K562 (cell line): Measurements from ENCODE around the gene KCNQ2. TPM values are rescaled to one million over a fixed set of nuclear protein-coding genes. Genes with fewer than 3 reads are reported as not detected.

Experiments
- ATAC-seq: fragments of 200-7000 bp; cut with Tn5 transposase; 3 replicates; pipeline ENCODE4 v1.9.1; 2020; ENCODE audit warnings: moderate library complexity
- BruUV-seq: library from RNA; stranded (reverse); fragments of 400-500 nt; replicated peaks from 2 replicates; lab custom pipeline; 2021; lab: Mats Ljungman, UMichigan
- CTCF ChIA-PET: fragments of 300-600 bp; formaldehyde crosslinking; extraction: SDS; loops from one replicate; lab custom pipeline; 2021; ENCODE audit warnings: low intra/inter-chr PET ratio; lab: Yijun Ruan, JAX
- POLR2A ChIA-PET: fragments of 300-600, 350-650 bp; sonication (Branson Sonifier 250); formaldehyde crosslinking; extraction: SDS; loops from one replicate; lab custom pipeline; 2021; ENCODE audit warnings: antibody characterized with exemption, inconsistent platforms; lab: Yijun Ruan, JAX
- DNase-seq, 4 experiments: peaks; one replicate each; pipeline versions ENCODE4 v3.0.0 to v3.0.0-alpha.2; 2011 to 2018; ENCODE audit warnings: low spot score in 3 of 4, mixed read lengths in 3 of 4; ENCODE audit errors: extremely low read depth in 1 of 4
- FAIRE-seq: peaks from 2 replicates; lab custom pipeline; 2011; peaks lifted over from hg19 to GRCh38; lab: Jason Lieb, UNC
- H2AFZ ChIP-seq: 2 replicates; pipeline ENCODE4 v1.6.0; 2011; ENCODE audit warnings: low read depth, low read length, control low read depth, inconsistent platforms
- H3K27ac ChIP-seq: fragments of 200-600 bp; 3 replicates; pipeline ENCODE4 v1.8.0; 2011; ENCODE audit warnings: low read depth, mild to moderate bottlenecking, control low read depth, inconsistent platforms, low read length, moderate library complexity, mixed read lengths; ENCODE audit errors: extremely low read depth
- H3K27me3 ChIP-seq, 2 experiments: fragments of 300-600 bp in 1 of 2; 2 replicates in 1 of 2; 3 replicates in 1 of 2; pipeline versions ENCODE4 v1.6.0 to v1.8.0; 2011; ENCODE audit warnings: inconsistent platforms in 2 of 2, low read length in 2 of 2, mild to moderate bottlenecking in 1 of 2, mixed read lengths in 1 of 2, moderate library complexity in 1 of 2; ENCODE audit not compliant: control insufficient read depth in 2 of 2, insufficient read depth in 2 of 2
- H3K36me3 ChIP-seq: fragments of 300-600 bp; 3 replicates; pipeline ENCODE4 v1.8.0; 2011; ENCODE audit warnings: mild to moderate bottlenecking, low read length, inconsistent platforms; ENCODE audit not compliant: control insufficient read depth, insufficient read depth
- H3K4me1 ChIP-seq, 2 experiments: fragments of 200-600 bp in 1 of 2; replicated peaks in 1 of 2; 2 replicates in 1 of 2; 3 replicates in 1 of 2; pipeline versions ENCODE4 v1.5.1 to v1.8.0; 2011; ENCODE audit warnings: inconsistent platforms in 2 of 2, low read length in 2 of 2, mild to moderate bottlenecking in 1 of 2, mixed read lengths in 1 of 2, moderate library complexity in 1 of 2; ENCODE audit not compliant: control insufficient read depth in 2 of 2, insufficient read depth in 2 of 2
- H3K4me2 ChIP-seq: 2 replicates; pipeline ENCODE4 v1.6.1; 2011; ENCODE audit warnings: low read length, control low read depth, inconsistent platforms, mixed read lengths; ENCODE audit not compliant: insufficient read depth
- H3K4me3 ChIP-seq: fragments of 200-600 bp; sonication (generic), shearing (Covaris generic); 2 replicates; pipeline ENCODE4 v1.5.1; 2016; ENCODE audit warnings: control low read depth, inconsistent platforms
- H3K79me2 ChIP-seq: fragments of 200-600 bp; 3 replicates; pipeline ENCODE4 v1.8.0; 2011; ENCODE audit warnings: low read length, inconsistent platforms; ENCODE audit not compliant: control insufficient read depth, insufficient read depth
- H3K9ac ChIP-seq, 2 experiments: 2 replicates each; pipeline versions ENCODE4 v1.6.0 to v1.6.1; 2011; ENCODE audit warnings: low read depth in 2 of 2, low read length in 2 of 2, control low read depth in 1 of 2, inconsistent platforms in 1 of 2, mild to moderate bottlenecking in 1 of 2, mixed read lengths in 1 of 2; ENCODE audit not compliant: insufficient read depth in 1 of 2
- H3K9me1 ChIP-seq: one replicate; pipeline ENCODE4 v1.6.0; 2011; ENCODE audit warnings: inconsistent platforms, mild to moderate bottlenecking, low read length, moderate library complexity; ENCODE audit not compliant: control insufficient read depth, insufficient read depth
- H3K9me3 ChIP-seq: replicated peaks from 2 replicates; pipeline ENCODE4 v1.5.1; 2011; ENCODE audit warnings: low read depth, low read length, inconsistent platforms; ENCODE audit not compliant: control insufficient read depth, insufficient read depth
- H4K20me1 ChIP-seq: replicated peaks from 2 replicates; pipeline ENCODE4 v1.6.1; 2011; ENCODE audit warnings: low read length, inconsistent platforms, mixed read lengths; ENCODE audit not compliant: control insufficient read depth, insufficient read depth
- ARID3B ChIP-seq: fragments of 250-450 bp; sonication (Bioruptor Pico); IDR thresholded peaks from 2 replicates; pipeline ENCODE4 v1.4.0; 2020; ENCODE audit warnings: borderline replicate concordance
- SP1 ChIP-seq: sonication (generic); formaldehyde crosslinking; IDR thresholded peaks from 2 replicates; pipeline ENCODE4 v1.8.1; 2022; ENCODE audit warnings: mild to moderate bottlenecking, missing genetic modification reagents
- WGBS: fragments of 100-300 bp; shearing (Covaris generic); methylation state at CpG from one replicate; pipeline ENCODE4 v1.1.6; 2016; ENCODE audit warnings: low coverage, mixed read lengths; ENCODE audit not compliant: insufficient coverage; ENCODE audit errors: missing lambda C conversion rate; 5-methylcytosine and 5-hydroxymethylcytosine counted together
- in situ Hi-C: fragments of 300-500 bp; cut with MboI; formaldehyde crosslinking; loops from 4 replicates; pipeline ENCODE4 v1.15.0; 2018; ENCODE audit warnings: inconsistent platforms, mixed read lengths
- intact Hi-C: fragments of 100-400 bp; cut with micrococcal nuclease; formaldehyde crosslinking; loops from 2 replicates; pipeline ENCODE4 v1.14.2; 2022
- polyA plus RNA-seq, 8 experiments: library from polyadenylated mRNA; depleted of rRNA in 4 of 8; stranded (reverse) in 5 of 8; unstranded in 3 of 8; fragments of >200 nt; fragmentation: Nextera tagmentation in 2 of 8; fragmentation: Illumina TruSeq in 1 of 8; extraction: Ambion mirVana in 2 of 8; extraction: Trizol in 1 of 8; gene quantifications; 2 replicates each; pipeline versions ENCODE4 v1.2.1 to v1.2.3, GENCODE V29; 2011 to 2014; ENCODE audit warnings: inconsistent platforms in 1 of 8, missing spikeins in 1 of 8
- total RNA-seq, 7 experiments: library from RNA; depleted of rRNA in 6 of 7; stranded (reverse); fragments of >200 nt in 6 of 7; fragmentation: Illumina TruSeq in 2 of 7; extraction: Trizol in 2 of 7; gene quantifications; 2 replicates each; pipeline versions ENCODE4 v1.2.1 to v1.2.3, GENCODE V29; 2011 to 2021; ENCODE audit warnings: low replicate concordance in 1 of 7

KCNQ2 gene
- total and polyA plus RNA-seq, 9 of the 15 experiments (the other 6 are each of a cell fraction or from before 2014, with no cell fraction given): 0.13 to 0.16 TPM; not detected in 7

GRCh38 chr20:63427206-63427605 is 45.2 kb downstream of the KCNQ2 start:
- CTCF ChIA-PET: no interaction called here
- POLR2A ChIA-PET: interaction anchor here (0.9 kb wide), 1 partner anchor 9 kb away, joined by 3 read pairs; no protein-coding TSS in a partner anchor
- intact Hi-C loops: no loop called here

More at GRCh38 chr20:63427206-63427605, 45.2 kb downstream of the KCNQ2 start:
- no TSS peak for BruUV-seq
- ATAC-seq: no peak
- Histone ChIP-seq H3K9me1 (no peaks in the 10 kb centered on the region), H3K27ac (no peak overlapping the region), H3K27me3 (peaks cover 35 to 64% of the 10 kb centered on the region in 2 experiments; a peak in 4 of 5 replicates), H4K20me1 (0 out of 2 replicates have a peak, but pooled peaks cover 5% of the 10 kb centered on the region), H3K9ac (no peak overlapping the region), H3K36me3 (no peaks in the 10 kb centered on the region), H3K4me2 (no peak overlapping the region), H3K9me3 (no peaks in the 10 kb centered on the region), H2AFZ (no peak overlapping the region), H3K4me3 (no peak overlapping the region), H3K79me2 (no peaks in the 10 kb centered on the region), H3K4me1 (peaks cover 0 to 9% of the 10 kb centered on the region in 2 experiments; a peak in 2 of 5 replicates)
- no peak for DNase-seq
- FAIRE-seq: no peak
- WGBS: 3% methylated on average over 16 of the region's 16 CpGs
- TF ChIP-seq ARID3B (CRISPR knock-in tag) (no peak), SP1 (CRISPR knock-in tag) (no peak)
- in situ Hi-C loops: no loop called here
